UCSD-AML1 (cell line): Measurements from ENCODE around the gene SDSL.

Experiments
- DNase-seq: peaks from one replicate; lab custom pipeline; 2025; ENCODE audit not compliant: unreplicated experiment; lab: John Stamatoyannopoulos, UW

The SDSL gene

DNA sequence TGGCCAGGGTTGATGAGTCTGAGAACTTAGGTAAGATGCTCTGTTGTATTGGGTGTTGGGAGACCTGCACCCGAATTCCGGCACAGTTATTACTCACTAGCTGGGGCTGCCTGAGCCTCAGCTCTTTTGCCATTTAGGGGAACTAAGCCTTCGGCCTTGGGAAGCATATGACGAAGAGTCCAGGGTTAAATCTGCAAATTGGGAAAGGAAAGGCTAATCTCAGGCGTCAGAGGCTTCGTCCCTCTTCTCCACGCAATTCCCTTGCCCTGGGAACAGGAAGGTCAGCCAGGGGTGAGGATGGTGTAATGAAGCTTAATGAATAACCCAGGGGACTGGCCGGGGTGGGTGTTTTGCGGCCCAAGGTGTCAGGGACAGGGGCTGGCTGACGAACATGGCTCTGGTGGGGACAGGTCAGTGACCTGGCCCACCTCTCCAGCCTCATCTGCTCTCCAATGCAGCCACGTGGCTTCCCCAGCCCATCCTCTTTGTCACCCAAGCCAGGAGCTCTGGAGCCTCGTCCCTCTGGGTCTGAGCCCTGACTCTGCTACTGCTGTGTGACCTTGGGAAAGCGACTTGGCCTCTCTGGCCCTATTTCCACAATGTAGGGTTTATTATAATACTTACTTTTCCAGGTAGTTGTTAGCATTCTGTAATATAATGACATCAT lies 3.8 kb upstream of the SDSL start:
- no peak for DNase-seq

DNA sequence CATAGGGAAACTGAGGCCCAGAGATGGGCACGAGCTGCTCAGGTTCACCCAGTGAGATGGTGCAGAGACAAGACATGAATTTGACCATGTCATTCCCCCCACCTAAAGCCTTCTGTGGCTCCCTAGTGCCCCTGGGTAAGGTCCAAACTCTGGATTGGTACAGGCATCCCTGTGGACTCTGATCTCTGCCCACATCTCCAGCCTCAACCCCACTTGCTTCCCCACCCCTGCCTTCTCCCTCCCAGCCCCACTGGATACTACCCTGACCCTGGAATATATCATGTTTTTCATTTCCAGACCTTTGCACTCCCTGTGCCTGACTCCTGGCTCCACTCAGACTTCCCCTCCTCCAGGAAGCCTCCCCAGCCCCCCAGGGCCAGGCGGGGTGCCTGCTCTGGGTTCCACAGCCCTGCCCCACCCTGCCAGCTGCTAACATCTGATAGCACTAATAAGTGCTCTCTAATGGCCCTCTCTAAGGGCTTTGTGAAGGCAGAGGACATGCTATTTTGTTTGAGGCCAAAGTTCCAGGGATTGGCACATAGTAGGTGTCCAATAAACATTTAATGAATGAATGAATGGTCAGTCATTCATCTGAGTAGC lies 1.1 kb upstream of the SDSL start:
- DNase-seq: no peak

DNA sequence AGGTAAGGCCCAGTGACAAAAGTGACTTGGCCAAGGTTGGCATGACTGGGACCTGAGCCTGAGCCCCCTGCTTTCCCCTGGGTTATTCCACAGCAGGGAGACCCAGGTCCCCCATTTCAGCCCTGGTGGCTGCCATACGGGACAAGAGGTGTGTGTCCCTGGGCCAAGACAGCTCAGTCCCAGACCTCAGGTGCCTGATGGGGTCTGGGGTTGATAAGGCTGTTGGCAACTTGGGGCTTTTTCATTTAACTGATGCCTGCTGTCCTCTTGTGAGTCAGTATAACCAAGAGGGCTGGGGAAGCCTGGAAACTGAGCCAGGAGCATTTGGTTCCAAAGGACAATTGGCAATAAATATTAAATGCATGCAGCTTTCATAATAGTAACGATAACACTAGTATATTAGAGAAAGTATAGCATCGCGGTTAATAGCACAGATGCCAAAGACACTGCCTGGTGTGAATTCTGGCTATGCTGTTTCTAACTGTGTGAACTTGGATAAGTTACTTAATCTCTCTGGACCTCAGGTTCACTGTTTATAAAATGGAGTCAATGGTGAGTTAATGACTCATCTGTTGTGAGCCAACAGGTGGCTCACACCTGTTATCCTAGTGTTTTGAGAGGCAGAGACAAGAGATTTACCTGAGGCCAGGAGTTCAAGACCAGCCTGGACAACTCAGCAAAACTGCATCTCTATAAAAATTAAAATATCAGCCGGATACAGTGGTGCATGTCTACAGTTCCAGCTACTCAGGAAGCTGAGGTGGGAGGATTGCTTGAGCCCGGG lies 898 bp downstream of the SDSL start:
- peak; percentile 18 for DNase-seq

DNA sequence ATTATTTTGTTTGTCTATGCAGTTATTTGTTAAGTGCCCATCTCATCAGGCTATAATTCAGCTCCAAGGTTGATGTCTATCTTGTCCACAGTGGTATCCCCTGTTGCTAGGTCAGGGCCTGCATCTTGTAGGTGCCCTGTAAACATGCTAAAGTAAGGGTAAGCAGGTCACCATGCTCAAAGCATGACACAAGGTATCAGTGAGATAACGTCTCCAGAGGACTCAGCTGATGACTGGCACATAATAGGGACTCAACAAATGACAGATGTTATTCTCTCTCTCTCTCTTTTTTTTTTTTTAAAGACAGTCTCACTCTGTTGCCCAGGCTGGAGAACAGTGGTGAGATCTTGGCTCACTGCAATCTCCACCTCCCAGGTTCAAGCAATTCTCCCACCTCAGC lies 2.3 kb downstream of the SDSL start:
- no peak for DNase-seq

DNA sequence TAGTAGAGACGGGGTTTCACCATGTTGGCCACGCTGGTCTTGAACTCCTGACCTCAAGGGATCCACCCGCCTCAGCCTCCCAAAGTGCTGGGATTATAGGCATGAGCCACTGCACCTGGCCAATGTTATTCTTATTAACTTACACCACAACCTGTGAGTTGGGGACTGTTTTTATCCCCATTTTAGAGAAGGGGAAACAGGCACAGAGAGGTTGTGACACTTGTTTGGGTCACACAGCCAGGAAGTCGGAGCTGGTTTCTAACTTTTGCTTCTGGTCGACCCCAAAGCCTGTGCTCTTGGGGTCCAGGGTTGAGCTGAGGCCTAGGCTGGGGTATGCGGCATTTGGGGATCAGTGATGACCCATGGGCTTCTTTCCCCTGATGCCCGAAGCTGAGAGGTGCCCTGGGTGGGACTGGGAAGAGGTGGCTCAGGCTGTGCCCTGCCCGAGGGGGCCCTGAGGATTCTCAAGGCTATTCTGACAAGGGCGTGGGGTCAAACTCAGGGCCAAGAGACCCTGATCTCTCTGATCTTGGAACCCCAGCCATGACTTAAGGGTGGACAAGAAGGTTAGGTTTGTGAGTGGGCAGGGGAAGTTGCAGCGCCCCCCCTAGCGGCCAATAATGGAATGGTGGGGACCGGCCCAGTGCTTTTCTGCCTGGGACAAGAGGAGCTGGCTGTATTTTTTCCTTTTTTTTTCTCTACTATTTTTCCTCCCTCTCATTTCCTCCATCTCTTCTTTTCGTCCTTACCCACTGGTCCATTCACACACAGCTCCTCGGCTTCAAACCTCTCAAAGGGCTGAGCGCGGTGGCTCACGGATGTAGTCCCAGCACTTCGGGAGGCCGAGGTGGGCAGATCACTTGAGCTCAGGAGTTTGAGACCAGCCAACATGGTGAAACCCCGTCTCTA lies 3.0 kb downstream of the SDSL start:
- peak; percentile 73 for DNase-seq

DNA sequence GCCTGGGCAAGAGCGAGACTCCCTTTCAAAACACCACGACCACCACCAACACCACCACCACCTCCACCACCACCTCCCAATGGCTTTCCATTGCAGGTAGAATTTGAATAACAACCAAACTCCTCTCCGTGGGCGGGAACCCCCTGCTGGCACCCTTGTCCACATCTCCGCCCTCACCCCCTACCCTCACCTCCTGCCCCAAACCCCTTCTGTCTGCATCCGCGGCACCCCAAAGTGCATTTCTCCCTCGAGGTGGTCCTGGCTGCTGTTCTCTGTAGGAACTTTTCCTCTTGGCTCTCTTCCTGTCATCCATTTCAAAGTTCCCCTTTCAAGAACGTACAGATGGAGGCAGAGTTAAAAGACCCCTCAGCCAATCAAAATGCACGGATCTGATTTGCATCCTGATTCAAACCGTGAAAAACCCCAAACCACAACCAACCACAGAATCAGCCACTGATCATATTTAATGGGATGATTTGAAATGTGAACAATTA lies 3.8 kb downstream of the SDSL start:
- no peak for DNase-seq

DNA sequence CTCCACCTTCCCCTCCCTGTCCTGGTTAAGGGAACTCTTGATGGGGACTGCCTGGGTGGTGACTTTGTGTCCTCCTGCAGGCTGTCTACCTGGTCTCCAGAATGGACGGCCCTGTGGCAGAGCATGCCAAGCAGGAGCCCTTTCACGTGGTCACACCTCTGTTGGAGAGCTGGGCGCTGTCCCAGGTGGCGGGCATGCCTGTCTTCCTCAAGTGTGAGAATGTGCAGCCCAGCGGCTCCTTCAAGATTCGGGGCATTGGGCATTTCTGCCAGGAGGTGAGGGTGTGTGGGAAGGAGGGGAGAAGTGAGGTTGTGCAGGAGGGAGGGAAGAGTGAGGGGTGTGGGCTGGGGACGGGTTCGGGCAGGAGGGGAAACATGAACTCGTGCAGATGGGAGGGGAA lies 5.7 kb downstream of the SDSL start:
- DNase-seq: no peak

DNA sequence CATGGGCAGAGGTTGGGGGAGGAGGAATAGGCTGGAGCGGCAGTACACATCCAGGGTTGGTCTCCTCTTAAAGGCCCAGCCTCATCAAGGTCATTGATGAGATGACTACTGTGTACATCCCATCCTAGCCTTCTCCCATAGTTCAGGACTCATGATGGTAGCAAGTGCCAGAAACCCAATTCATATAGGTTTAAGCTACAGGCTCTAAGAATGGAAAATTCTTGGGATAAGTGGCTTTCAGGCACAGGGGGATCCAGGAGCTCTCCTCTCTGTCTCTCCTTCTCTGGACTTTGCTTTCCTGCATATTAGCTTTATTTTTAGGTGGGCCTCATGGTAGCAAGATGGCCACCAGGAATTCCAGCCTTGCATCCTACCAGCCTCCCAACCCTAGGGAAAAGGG lies 6.3 kb downstream of the SDSL start:
- no peak for DNase-seq

DNA sequence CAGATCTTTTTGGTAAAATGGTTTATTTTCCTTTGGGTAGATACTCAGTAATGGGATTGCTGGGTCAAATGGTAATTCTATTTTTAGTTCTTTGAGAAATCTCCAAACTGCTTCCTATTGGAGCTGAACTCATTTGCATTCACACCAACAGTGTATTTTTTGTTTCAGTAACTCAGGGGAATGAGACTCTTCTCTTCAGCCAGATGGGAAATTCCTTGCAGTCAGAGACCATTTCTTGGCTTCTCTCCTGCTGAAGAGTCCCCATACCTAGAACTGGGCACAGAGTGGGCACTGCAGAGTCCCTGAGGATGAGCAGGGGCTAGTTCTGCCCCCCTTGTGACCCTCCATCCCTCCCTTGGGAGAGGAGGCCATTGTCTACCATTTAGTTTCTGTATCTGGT lies 10.8 kb downstream of the SDSL start:
- DNase-seq: no peak

DNA sequence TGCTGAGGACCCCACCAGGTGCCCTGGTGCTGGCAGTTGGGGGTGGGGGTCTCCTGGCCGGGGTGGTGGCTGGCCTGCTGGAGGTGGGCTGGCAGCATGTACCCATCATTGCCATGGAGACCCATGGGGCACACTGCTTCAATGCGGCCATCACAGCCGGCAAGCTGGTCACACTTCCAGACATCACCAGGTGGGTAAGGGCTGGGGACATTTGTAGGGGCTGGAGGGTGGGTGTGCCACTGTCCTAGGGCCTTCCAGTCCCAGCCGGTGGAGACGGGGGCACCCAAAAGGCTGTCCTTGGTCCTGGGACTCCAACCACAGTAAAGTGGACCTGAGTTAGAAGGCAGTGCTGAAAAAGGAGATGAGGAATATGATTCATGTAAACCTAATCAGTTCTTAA lies 13.2 kb downstream of the SDSL start:
- no peak for DNase-seq

DNA sequence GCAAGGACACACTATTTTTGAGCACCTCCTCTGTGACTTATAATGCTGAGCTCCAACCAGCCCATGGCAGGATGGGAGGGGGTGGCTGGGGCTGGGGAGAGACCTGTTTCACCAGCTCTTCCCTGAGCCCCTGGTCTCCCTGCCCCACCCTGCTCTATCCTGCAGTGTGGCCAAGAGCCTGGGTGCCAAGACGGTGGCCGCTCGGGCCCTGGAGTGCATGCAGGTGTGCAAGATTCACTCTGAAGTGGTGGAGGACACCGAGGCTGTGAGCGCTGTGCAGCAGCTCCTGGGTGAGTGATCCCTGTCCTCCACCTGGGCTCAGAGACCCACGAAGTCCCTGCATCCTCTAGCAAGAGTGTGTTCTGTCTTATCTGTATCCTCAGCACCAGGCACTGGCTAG lies 14.4 kb downstream of the SDSL start:
- no peak for DNase-seq

DNA sequence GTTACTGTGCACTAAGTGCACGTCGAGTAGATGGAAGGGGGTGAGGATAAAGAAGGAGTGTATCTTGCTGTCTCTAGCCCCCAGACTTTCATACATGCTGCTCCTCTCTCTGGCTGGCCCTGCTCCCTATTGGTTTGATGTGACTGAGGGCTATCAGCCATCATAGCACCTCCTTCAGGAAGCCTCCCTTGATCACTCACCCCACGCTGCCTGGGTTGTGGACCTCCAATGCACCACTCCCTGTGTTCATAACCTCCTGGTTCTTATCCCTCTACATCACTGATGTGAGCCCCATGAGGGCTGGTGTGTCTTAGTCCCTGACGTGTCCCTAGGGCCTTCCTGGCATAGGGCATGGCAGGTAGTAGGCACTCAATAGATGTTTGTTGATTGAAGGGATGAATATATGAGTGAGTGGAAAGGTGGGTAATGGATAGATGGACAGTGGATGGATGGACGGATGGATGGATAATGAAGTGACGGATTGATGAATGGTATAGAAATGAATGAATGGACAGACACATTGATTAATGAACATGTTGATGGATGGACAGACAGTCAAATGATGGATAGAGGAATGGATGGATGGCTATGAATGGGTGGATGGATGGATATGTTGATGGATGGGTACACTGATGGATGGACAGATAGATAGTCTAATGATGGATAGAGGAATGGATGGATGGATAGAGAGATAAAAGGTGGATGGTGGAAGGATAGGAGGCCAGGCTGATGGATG lies 15.0 kb downstream of the SDSL start:
- DNase-seq: no peak

DNA sequence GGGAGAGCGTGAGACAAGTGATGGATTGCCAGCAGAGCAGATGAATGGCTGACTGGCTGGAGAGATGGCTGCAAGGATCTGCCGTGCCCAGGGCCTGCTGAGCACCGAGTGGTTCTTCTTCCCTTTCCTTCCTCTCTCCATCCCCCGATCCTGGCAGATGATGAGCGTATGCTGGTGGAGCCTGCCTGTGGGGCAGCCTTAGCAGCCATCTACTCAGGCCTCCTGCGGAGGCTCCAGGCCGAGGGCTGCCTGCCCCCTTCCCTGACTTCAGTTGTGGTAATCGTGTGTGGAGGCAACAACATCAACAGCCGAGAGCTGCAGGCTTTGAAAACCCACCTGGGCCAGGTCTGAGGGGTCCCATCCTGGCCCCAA lies 15.5 kb downstream of the SDSL start:
- no peak for DNase-seq

DNA sequence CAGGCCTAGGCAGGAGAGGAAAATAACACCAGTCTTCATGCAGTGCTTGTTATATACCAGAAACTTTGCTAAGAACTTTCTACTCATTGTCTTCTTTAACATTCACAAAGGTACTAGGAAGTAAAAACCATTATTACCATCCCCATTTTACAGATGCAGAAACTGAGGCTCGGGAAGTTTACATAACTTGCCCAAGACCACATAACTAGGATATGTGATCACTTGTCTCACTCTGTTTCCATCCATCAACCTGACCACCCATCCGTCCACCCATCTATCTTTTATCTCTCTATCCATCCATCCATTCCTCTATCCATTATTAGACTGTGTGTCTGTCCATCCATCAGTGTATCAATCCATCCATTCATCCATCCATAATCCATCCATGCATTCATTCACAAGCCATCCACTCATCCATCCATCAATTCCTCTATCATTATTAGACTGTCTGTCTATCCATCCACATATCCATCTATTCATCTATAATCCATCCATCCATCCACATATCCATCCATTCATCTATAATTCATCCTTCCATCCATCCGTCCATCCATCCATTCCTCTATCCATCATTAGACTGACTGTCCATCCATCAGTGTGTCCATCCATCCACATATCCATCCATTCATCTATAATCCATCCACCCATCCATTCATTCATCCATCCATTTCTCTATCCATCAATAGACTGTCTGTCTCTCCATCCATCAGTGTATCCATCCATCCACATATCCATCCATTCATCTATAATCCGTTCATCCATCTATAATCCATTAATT lies 16.5 kb downstream of the SDSL start:
- no peak for DNase-seq

DNA sequence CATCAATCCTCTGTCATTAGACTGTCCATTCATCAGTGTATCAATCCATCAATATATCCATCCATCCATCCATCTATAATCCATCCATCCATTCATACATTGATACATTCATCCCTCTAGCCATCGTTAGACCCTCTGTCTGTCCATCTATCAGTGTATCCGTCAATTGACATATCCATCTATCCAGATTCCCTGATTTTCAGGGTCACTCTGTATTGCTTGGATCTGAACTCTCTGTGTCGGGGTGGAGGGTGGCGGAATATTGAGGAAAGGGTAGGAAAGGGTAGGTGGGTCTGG lies 17.1 kb downstream of the SDSL start:
- DNase-seq: no peak

DNA sequence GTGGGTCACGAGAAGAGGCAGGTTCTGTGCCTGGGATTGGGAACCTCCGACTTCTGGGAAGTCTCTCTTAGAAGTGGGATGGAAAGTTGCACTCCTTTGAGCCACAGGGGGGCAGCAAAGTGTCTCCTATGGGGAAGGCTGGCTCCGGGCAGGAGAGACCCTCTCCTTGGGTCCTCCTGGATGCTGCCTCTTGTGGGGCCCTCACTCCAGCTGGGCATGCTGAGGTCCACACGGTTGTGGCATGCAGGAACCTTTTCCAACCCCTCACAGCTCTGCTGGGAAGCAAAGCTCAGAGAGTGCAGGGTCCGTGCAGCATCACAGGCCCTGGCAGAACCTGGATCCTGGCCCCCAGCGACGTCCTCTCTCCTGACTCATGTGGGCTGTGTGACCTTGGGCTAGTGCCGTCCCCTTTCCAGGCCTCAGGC lies 17.4 kb downstream of the SDSL start:
- peak; percentile 37 for DNase-seq

DNA sequence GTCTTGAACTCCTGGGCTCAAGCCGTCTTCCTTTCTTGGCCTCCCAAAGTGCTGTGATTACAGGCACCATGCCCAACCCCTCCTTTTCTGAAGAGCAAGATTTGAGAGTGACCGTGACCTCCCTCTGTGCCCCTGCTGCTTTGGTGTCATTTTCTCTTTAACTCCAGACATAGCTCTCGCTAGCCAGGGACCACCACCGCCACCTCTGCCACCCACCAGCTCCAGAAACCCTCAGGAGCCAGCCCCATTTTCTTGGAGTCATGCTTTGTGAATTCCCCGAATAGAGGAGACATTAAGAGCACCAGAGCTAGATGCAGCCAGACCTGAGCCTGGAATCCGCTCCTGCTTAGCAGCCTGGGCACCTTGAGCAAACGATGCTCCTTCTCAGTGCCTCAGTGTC lies 18.2 kb downstream of the SDSL start:
- DNase-seq: no peak

DNA sequence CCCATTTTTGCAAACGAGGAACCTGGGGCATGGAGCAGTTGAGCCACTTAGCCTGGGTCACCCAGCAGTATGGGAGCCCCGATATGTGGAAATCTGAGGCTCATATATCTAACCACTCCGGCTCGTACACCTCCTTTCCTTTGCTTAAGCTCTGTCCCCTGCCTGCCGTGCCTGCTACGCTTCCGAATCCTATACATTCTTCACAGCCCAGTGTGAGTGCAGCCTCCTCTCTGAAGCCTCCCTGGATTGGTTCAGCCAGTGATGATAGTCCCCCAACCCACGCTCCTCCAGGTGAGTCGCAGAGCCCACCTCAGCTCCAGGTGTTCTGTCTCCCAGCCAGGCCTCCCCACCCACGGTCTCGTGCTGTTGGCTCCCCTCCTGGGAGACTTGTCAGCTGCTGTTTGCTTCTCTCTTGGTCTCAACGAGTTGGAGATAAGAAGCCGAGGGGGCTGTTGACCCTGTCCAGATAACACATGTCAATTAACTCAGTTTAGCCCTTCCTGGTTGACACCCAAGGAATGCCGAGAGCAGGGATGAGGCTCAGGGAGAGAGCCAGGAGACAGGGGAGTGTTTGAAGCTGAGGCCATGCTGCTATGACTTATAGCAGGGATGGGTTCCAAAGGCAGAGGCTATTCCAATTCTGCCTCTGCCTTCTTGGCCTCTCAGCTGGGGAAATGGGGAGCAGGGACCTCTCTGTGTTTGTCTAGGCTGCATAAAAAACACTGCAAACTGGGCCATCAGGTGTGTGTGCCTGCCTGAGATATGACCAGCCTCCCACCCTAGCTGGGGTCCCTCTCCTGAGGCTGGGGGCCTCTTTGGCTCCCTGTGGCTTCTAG lies 19.0 kb downstream of the SDSL start:
- no peak for DNase-seq

DNA sequence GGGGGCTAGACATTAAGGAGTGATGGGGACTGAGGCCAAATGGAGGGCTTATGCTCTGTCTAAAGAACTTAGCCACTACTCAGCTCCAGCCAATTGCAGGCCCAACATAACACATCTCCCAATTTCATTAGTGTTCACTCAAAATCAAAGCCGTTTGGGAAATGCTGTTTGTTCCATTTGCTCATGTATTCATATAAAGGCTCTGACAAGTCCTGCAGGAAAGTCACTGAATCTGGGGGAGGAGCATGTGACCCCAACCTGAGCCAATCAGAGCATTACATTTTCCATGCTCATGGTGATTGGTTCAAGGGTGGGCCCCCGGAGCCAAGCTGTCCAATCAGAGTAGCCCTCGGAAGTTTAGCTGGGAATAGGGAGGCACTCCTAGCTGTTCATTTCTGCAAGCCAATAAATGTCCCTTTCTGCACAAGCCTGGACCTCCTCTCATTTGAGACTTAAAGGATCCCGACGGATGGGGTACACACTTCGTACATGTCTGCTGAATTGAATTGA lies 20.9 kb downstream of the SDSL start:
- no peak for DNase-seq
